ENCODE measurements around the gene SMYD3. TPM values are rescaled to one million over a fixed set of nuclear protein-coding genes. Genes with fewer than 3 reads are reported as not detected.

The SMYD3 gene
- total RNA-seq, 1 experiment from 2014 or later, result 25.5 TPM

- no peak overlapping the region for H3K56ac ChIP-seq (ENCODE audit: insufficient read length, low read depth, low read length)
- Mint-ChIP-seq H3K4me3 (no peak overlapping the region), H3K9me3 (no peaks in the 10 kb centered on the region), H3K4me1 (peaks cover 0 to 3% of the 10 kb centered on the region in 2 experiments; a peak in 1 of 4 replicates), H3K27me3 (ENCODE audit: low read depth) (no peaks in the 10 kb centered on the region), H3K36me3 (ENCODE audit: insufficient read depth in 1 of 3, low read depth in 3 of 3) (no peaks in the 10 kb centered on the region), H3K27ac (peak overlapping the region in 1 of 3 experiments; percentile 85; a peak in 1 of 7 replicates)
- H4K5ac ChIP-seq (ENCODE audit: insufficient read length, low read depth, low read length), result no peak overlapping the region
- no peak for DNase-seq
- WGBS (ENCODE audit: extremely low coverage, insufficient read length, low lambda C conversion rate), result no CpG with 5 or more reads among the region's 7 CpGs
- H3K79me1 ChIP-seq (ENCODE audit: insufficient read depth, low read depth, low read length, poor library complexity, severe bottlenecking), result no peaks in the 10 kb centered on the region
- no peak overlapping the region for H3K4ac ChIP-seq (ENCODE audit: low read depth, low read length)
- no peaks in the 10 kb centered on the region for H3K4me1 ChIP-seq (ENCODE audit: insufficient read depth, low read length)
- no peak overlapping the region for H2BK120ac ChIP-seq (ENCODE audit: low read depth, low read length, poor library complexity, severe bottlenecking)
- H3K4me2 ChIP-seq (ENCODE audit: insufficient read depth, insufficient read length, low read length), result no peak overlapping the region
- H2BK15ac ChIP-seq (ENCODE audit: low read depth, low read length), result no peak overlapping the region
- no peak overlapping the region for H4K91ac ChIP-seq (ENCODE audit: insufficient read length, low read depth, low read length)
- H3K23ac ChIP-seq (ENCODE audit: insufficient read length, low read depth, low read length), result no peak overlapping the region
- H3K14ac ChIP-seq (ENCODE audit: insufficient read depth, low read length), result no peak overlapping the region
- no peaks in the 10 kb centered on the region for H3K27me3 ChIP-seq (ENCODE audit: insufficient read depth, low read length)
- H2BK20ac ChIP-seq (ENCODE audit: low read depth, low read length, poor library complexity, severe bottlenecking), result no peak overlapping the region
- H4K8ac ChIP-seq (replicated peaks; ENCODE audit: insufficient read length, low read depth, low read length), result no peak overlapping the region
- H3K23me2 ChIP-seq (ENCODE audit: insufficient read length, low read depth, low read length, poor library complexity, severe bottlenecking), result no peaks in the 10 kb centered on the region
- no peaks in the 10 kb centered on the region for H3K79me2 ChIP-seq (ENCODE audit: insufficient read depth, low read length)
- TF ChIP-seq CTCF (conservative IDR thresholded peaks at IDR 0.05), result no peak
- no peak overlapping the region for H2BK12ac ChIP-seq (ENCODE audit: insufficient read length, low read depth, low read length)
- H4K20me1 ChIP-seq (ENCODE audit: control insufficient read depth, insufficient read depth, insufficient read length), result no peaks in the 10 kb centered on the region
- H3K27ac ChIP-seq (ENCODE audit: insufficient read length, low read depth, low read length), result no peak overlapping the region
- H2AK5ac ChIP-seq (ENCODE audit: insufficient read length, low read length), result no peak overlapping the region
- H3T11ph ChIP-seq (ENCODE audit: low read length), result no peak overlapping the region
- H2AFZ ChIP-seq (ENCODE audit: low read length), result no peak overlapping the region
- no peaks in the 10 kb centered on the region for H3K9me3 ChIP-seq (ENCODE audit: control insufficient read depth, low read depth, low read length)
- no peak overlapping the region for H2BK5ac ChIP-seq (ENCODE audit: insufficient read length, low read length)
- no peak overlapping the region for H3K9ac ChIP-seq (ENCODE audit: extremely low read depth, insufficient read length, low read length)
- H3K18ac ChIP-seq (ENCODE audit: insufficient read length, low read depth, low read length), result no peak overlapping the region
These were observed 103.0 kb downstream of the SMYD3 start for GRCh38 chr1:246404078-246404477.

All from H9 (cell line).